SK-N-SH treated with all-trans-retinoic acid at 6 μM for 48 hours (cell line): ENCODE results near the gene AMPD3.

ENCODE experiments used
- ATAC-seq: fragments of 200-7000 bp; cut with Tn5 transposase; 3 replicates; pipeline ENCODE4 v1.9.1; 2020; ENCODE audit warnings: mild to moderate bottlenecking, moderate library complexity
- ARNTL ChIP-seq: fragments of 450-650 bp; formaldehyde crosslinking; IDR thresholded peaks from 2 replicates; pipeline ENCODE4 v1.5.0; 2020; ENCODE audit warnings: low read depth, mild to moderate bottlenecking, moderate library complexity, borderline replicate concordance
- BACH2 ChIP-seq: fragments of 250-450 bp; sonication (Bioruptor Pico); IDR thresholded peaks from 2 replicates; pipeline ENCODE4 v1.9.0; 2021; ENCODE audit warnings: mild to moderate bottlenecking, borderline replicate concordance
- CREB5 ChIP-seq: fragments of 250-450 bp; sonication (Bioruptor Pico); IDR thresholded peaks from 2 replicates; pipeline ENCODE4 v1.5.1; 2020; ENCODE audit warnings: low read depth, mild to moderate bottlenecking, moderate library complexity
- CSDC2 ChIP-seq: fragments of 250-450 bp; sonication (Bioruptor Pico); IDR thresholded peaks from 2 replicates; pipeline ENCODE4 v1.5.0; 2020; ENCODE audit warnings: mild to moderate bottlenecking, moderate library complexity
- ESRRG ChIP-seq: fragments of 250-450 bp; sonication (Bioruptor Pico); IDR thresholded peaks from 2 replicates; pipeline ENCODE4 v1.6.1; 2021; ENCODE audit warnings: mild to moderate bottlenecking
- GLIS3 ChIP-seq: fragments of 250-450 bp; sonication (Bioruptor Pico); IDR thresholded peaks from 2 replicates; pipeline ENCODE4 v1.5.0; 2020; ENCODE audit warnings: mild to moderate bottlenecking, moderate library complexity
- ISL1 ChIP-seq: fragments of 250-450 bp; sonication (Bioruptor Pico); IDR thresholded peaks from 2 replicates; pipeline ENCODE4 v2.1.2; 2022; ENCODE audit warnings: mild to moderate bottlenecking, moderate library complexity
- PPARA ChIP-seq: fragments of 250-450 bp; sonication (Bioruptor Pico); IDR thresholded peaks from 2 replicates; pipeline ENCODE4 v1.5.0; 2020; ENCODE audit warnings: mild to moderate bottlenecking, borderline replicate concordance
- RARB ChIP-seq: fragments of 250-450 bp; sonication (Bioruptor Pico); IDR thresholded peaks from 2 replicates; pipeline ENCODE4 v1.8.0; 2021; ENCODE audit warnings: mild to moderate bottlenecking, moderate library complexity
- SNAI2 ChIP-seq: fragments of 250-450 bp; sonication (Bioruptor Pico); IDR thresholded peaks from 2 replicates; pipeline ENCODE4 v1.5.0; 2020; ENCODE audit warnings: mild to moderate bottlenecking, moderate library complexity
- TCF4 ChIP-seq: fragments of 250-450 bp; sonication (Bioruptor Pico); IDR thresholded peaks from 2 replicates; pipeline ENCODE4 v1.8.0; 2021; ENCODE audit warnings: mild to moderate bottlenecking, moderate library complexity, borderline replicate concordance
- TOX ChIP-seq: fragments of 250-450 bp; sonication (Bioruptor Pico); IDR thresholded peaks from 2 replicates; pipeline ENCODE4 v1.8.0; 2021; ENCODE audit warnings: mild to moderate bottlenecking, moderate library complexity, borderline replicate concordance
- TSHZ2 ChIP-seq: fragments of 250-450 bp; sonication (Bioruptor Pico); IDR thresholded peaks from 2 replicates; pipeline ENCODE4 v1.5.0; 2020; ENCODE audit warnings: mild to moderate bottlenecking, moderate library complexity
- ZC3H10 ChIP-seq: fragments of 250-450 bp; sonication (Bioruptor Pico); IDR thresholded peaks from 2 replicates; pipeline ENCODE4 v1.5.1; 2021; ENCODE audit warnings: mild to moderate bottlenecking, moderate library complexity
- ZFP30 ChIP-seq: fragments of 450-650 bp; formaldehyde crosslinking; IDR thresholded peaks from 2 replicates; pipeline ENCODE4 v1.5.0; 2022; ENCODE audit warnings: mild to moderate bottlenecking, moderate library complexity
- ZNF565 ChIP-seq: fragments of 450-650 bp; formaldehyde crosslinking; conservative IDR thresholded peaks from 2 replicates; pipeline ENCODE4 v1.5.0; 2020; ENCODE audit warnings: low read depth, mild to moderate bottlenecking, moderate library complexity
- ZNF70 ChIP-seq: fragments of 450-650 bp; formaldehyde crosslinking; IDR thresholded peaks from 2 replicates; pipeline ENCODE4 v1.5.0; 2020; ENCODE audit warnings: mild to moderate bottlenecking, moderate library complexity
- ZNF8 ChIP-seq: fragments of 450-650 bp; formaldehyde crosslinking; IDR thresholded peaks from 2 replicates; pipeline ENCODE4 v1.5.0; 2020; ENCODE audit warnings: mild to moderate bottlenecking, moderate library complexity
- TF ChIP-seq, protein P1 (sequence below): fragments of 250-450 bp; sonication (Bioruptor Pico); IDR thresholded peaks from 2 replicates; pipeline ENCODE4 v1.8.0; 2021; ENCODE audit warnings: low read depth, mild to moderate bottlenecking, moderate library complexity, borderline replicate concordance
- TF ChIP-seq, protein P2 (sequence below): fragments of 250-450 bp; sonication (Bioruptor Pico); IDR thresholded peaks from 2 replicates; pipeline ENCODE4 v1.8.0; 2020; ENCODE audit warnings: mild to moderate bottlenecking, moderate library complexity, borderline replicate concordance
- TF ChIP-seq, protein P3 (sequence below): fragments of 250-450 bp; sonication (Bioruptor Pico); IDR thresholded peaks from 2 replicates; pipeline ENCODE4 v1.5.1; 2021; ENCODE audit warnings: mild to moderate bottlenecking, moderate library complexity

Gene AMPD3

GRCh38 chr11:10534316-10534715 lies 79.3 kb downstream of the AMPD3 start:
- TF ChIP-seq ESRRG (CRISPR knock-in tag) (no peak), TSHZ2 (CRISPR knock-in tag) (no peak), ARNTL (CRISPR knock-in tag) (no peak), CSDC2 (CRISPR knock-in tag) (no peak), ZNF8 (no peak), ZC3H10 (CRISPR knock-in tag) (no peak), ZNF565 (no peak), ISL1 (CRISPR knock-in tag) (no peak), SNAI2 (CRISPR knock-in tag) (no peak), BACH2 (no peak), TCF4 (CRISPR knock-in tag) (no peak), ZNF70 (CRISPR knock-in tag) (no peak), CREB5 (CRISPR knock-in tag) (no peak), TOX (no peak), PPARA (CRISPR knock-in tag) (no peak), GLIS3 (CRISPR knock-in tag) (no peak)
- TF ChIP-seq, protein P1, sequence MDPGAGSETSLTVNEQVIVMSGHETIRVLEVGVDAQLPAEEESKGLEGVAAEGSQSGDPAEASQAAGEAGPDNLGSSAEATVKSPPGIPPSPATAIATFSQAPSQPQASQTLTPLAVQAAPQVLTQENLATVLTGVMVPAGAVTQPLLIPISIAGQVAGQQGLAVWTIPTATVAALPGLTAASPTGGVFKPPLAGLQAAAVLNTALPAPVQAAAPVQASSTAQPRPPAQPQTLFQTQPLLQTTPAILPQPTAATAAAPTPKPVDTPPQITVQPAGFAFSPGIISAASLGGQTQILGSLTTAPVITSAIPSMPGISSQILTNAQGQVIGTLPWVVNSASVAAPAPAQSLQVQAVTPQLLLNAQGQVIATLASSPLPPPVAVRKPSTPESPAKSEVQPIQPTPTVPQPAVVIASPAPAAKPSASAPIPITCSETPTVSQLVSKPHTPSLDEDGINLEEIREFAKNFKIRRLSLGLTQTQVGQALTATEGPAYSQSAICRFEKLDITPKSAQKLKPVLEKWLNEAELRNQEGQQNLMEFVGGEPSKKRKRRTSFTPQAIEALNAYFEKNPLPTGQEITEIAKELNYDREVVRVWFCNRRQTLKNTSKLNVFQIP (CRISPR knock-in tag) = no peak
- TF ChIP-seq, protein P2, sequence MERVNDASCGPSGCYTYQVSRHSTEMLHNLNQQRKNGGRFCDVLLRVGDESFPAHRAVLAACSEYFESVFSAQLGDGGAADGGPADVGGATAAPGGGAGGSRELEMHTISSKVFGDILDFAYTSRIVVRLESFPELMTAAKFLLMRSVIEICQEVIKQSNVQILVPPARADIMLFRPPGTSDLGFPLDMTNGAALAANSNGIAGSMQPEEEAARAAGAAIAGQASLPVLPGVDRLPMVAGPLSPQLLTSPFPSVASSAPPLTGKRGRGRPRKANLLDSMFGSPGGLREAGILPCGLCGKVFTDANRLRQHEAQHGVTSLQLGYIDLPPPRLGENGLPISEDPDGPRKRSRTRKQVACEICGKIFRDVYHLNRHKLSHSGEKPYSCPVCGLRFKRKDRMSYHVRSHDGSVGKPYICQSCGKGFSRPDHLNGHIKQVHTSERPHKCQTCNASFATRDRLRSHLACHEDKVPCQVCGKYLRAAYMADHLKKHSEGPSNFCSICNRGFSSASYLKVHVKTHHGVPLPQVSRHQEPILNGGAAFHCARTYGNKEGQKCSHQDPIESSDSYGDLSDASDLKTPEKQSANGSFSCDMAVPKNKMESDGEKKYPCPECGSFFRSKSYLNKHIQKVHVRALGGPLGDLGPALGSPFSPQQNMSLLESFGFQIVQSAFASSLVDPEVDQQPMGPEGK (CRISPR knock-in tag) = no peak
- TF ChIP-seq, protein P3, sequence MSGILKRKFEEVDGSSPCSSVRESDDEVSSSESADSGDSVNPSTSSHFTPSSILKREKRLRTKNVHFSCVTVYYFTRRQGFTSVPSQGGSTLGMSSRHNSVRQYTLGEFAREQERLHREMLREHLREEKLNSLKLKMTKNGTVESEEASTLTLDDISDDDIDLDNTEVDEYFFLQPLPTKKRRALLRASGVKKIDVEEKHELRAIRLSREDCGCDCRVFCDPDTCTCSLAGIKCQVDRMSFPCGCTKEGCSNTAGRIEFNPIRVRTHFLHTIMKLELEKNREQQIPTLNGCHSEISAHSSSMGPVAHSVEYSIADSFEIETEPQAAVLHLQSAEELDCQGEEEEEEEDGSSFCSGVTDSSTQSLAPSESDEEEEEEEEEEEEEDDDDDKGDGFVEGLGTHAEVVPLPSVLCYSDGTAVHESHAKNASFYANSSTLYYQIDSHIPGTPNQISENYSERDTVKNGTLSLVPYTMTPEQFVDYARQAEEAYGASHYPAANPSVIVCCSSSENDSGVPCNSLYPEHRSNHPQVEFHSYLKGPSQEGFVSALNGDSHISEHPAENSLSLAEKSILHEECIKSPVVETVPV (CRISPR knock-in tag) = no peak
- TF ChIP-seq, all 23 proteins: peak for 0
- no peak for ATAC-seq

- ATAC-seq = no peak
Observed at GRCh38 chr11:10537600-10537999, 82.5 kb downstream of the AMPD3 start.

More at GRCh38 chr11:10537600-10537999, 82.5 kb downstream of the AMPD3 start:
- TF ChIP-seq, protein P2 (CRISPR knock-in tag) = no peak
- TF ChIP-seq PPARA (CRISPR knock-in tag) (no peak), TSHZ2 (CRISPR knock-in tag) (no peak), ZNF565 (no peak), RARB (CRISPR knock-in tag) (no peak), ZFP30 (no peak), CSDC2 (CRISPR knock-in tag) (no peak)
- TF ChIP-seq, protein P1 (CRISPR knock-in tag) = no peak
